Breast epithelium (tissue), 3 donors: ENCODE results near the gene KAT7.

Experiments
- CTCF ChIP-seq, 3 donors: fragments of 450-650 bp; IDR thresholded peaks; one replicate each; pipeline ENCODE4 v1.5.1; 2016 to 2017; ENCODE audit warnings: antibody characterized with exemption in 3 of 3, mild to moderate bottlenecking in 3 of 3, moderate library complexity in 3 of 3
- POLR2A ChIP-seq: fragments of 450-650 bp; IDR thresholded peaks from one replicate; pipeline ENCODE4 v1.6.1; 2016; ENCODE audit warnings: antibody characterized with exemption, mild to moderate bottlenecking, moderate library complexity
- POLR2AphosphoS5 ChIP-seq, 3 donors: sonication (generic); formaldehyde crosslinking; IDR thresholded peaks; one replicate each; pipeline ENCODE4 v1.6.1; 2017; ENCODE audit warnings: antibody characterized with exemption in 3 of 3

GRCh38 chr17:49848739-49849138, 60.3 kb downstream of the KAT7 start:
- TF ChIP-seq CTCF (IDR thresholded peaks at IDR 0.05): no peak
- TF ChIP-seq POLR2A: no peak
- no peak for TF ChIP-seq POLR2AphosphoS5 (IDR thresholded peaks at IDR 0.05)
